T-helper 17 cell (primary cell): ENCODE measurements around the gene FHL2. TPM values are rescaled to one million over a fixed set of nuclear protein-coding genes. Genes with fewer than 3 reads are reported as not detected.
A peak's percentile ranks its signal among the peaks of the same experiment; 100 is the strongest.

Experiments used
- ATAC-seq: fragments of 150-1000 bp; cut with Tn5 transposase; 2 replicates; pipeline ENCODE4 v1.10.0; 2021; ENCODE audit warnings: mild to moderate bottlenecking, moderate library complexity
- DNase-seq, 3 donors: peaks; one replicate each; pipeline versions ENCODE4 v3.0.0 to v3.0.0-alpha.2; 2020 to 2021
- H3K9me3 ChIP-seq: one replicate; pipeline ENCODE4 v1.7.0; 2013; ENCODE audit warnings: low read length, mild to moderate bottlenecking; ENCODE audit not compliant: control insufficient read depth, poor library complexity, severe bottlenecking
- H3K27ac Mint-ChIP-seq: one replicate; pipeline ENCODE4 v1.8.0; 2022; ENCODE audit warnings: mild to moderate bottlenecking, moderate library complexity, mixed read lengths
- H3K27me3 Mint-ChIP-seq: one replicate; pipeline ENCODE4 v1.8.0; 2022; ENCODE audit warnings: mixed read lengths
- H3K36me3 Mint-ChIP-seq: one replicate; pipeline ENCODE4 v1.8.0; 2022; ENCODE audit warnings: low read depth, mixed read lengths
- H3K4me1 Mint-ChIP-seq: one replicate; pipeline ENCODE4 v1.8.0; 2022; ENCODE audit warnings: mild to moderate bottlenecking, mixed read lengths
- H3K4me3 Mint-ChIP-seq: one replicate; pipeline ENCODE4 v1.8.0; 2022; ENCODE audit warnings: mild to moderate bottlenecking, moderate library complexity, mixed read lengths
- total RNA-seq, 4 donors: library from RNA in 2 of 4; stranded (reverse) in 2 of 4; gene quantifications; one replicate each; pipeline ENCODE4 v1.2.3 and lab custom pipeline; 2022 to 2026

The FHL2 gene
- total RNA-seq (1 to 10 TPM in 1 of 2 donors, under 1 TPM in 1; 0.65 to 8.9 TPM), total RNA-seq (lab: John Stamatoyannopoulos, UW) (0 to 0.68 reads per million in 2 donors)

- Mint-ChIP-seq H3K27me3 (peaks cover 50% of the 10 kb centered on the region), H3K36me3 (peaks cover 2% of the 10 kb centered on the region), H3K4me1 (peaks cover 7% of the 10 kb centered on the region), H3K27ac (peak within 1 kb of the TSS; percentile 3), H3K4me3 (peak within 1 kb of the TSS; percentile 87)
- H3K9me3 ChIP-seq: no peaks in the 10 kb centered on the region
- peak; percentile 52 to 57 (median 55) for DNase-seq
- peak; percentile 99 for ATAC-seq
Measured at GRCh38 chr2:105398336-105399206, at the start of gene FHL2. TSS of gene FHL2 (minus strand) at chr2:105399051. CDS start at chr2:105386516, 12,535 bp downstream.

- DNase-seq (no peak), ATAC-seq (no peak)
- Mint-ChIP-seq H3K36me3 (peaks cover 5% of the 10 kb centered on the region), H3K4me3 (no peak overlapping the region), H3K27me3 (peaks cover 82% of the 10 kb centered on the region), H3K4me1 (no peaks in the 10 kb centered on the region), H3K27ac (no peak overlapping the region)
- H3K9me3 ChIP-seq: no peaks in the 10 kb centered on the region
Measured at GRCh38 chr2:105447476-105447875, 48.6 kb upstream of the FHL2 start.

GRCh38 chr2:105446501-105446900, 47.6 kb upstream of the FHL2 start:
- Mint-ChIP-seq H3K27me3 (peaks cover 80% of the 10 kb centered on the region), H3K4me3 (no peak overlapping the region), H3K4me1 (no peaks in the 10 kb centered on the region), H3K36me3 (peaks cover 5% of the 10 kb centered on the region), H3K27ac (no peak overlapping the region)
- ATAC-seq (no peak), DNase-seq (no peak)
- H3K9me3 ChIP-seq: no peaks in the 10 kb centered on the region

- Mint-ChIP-seq H3K27me3 (peaks cover 76% of the 10 kb centered on the region), H3K4me1 (peaks cover under 1% of the 10 kb centered on the region), H3K4me3 (no peak overlapping the region), H3K36me3 (peaks cover 5% of the 10 kb centered on the region), H3K27ac (no peak overlapping the region)
- no peak for DNase-seq
- H3K9me3 ChIP-seq: no peaks in the 10 kb centered on the region
- ATAC-seq: no peak
Measured at GRCh38 chr2:105445976-105446375, 47.1 kb upstream of the FHL2 start.

- ATAC-seq (no peak), DNase-seq (no peak)
- no peak overlapping the region for H3K27ac Mint-ChIP-seq
- peaks cover 2% of the 10 kb centered on the region for H3K4me1 Mint-ChIP-seq
- H3K9me3 ChIP-seq: no peaks in the 10 kb centered on the region
- peaks cover 71% of the 10 kb centered on the region for H3K27me3 Mint-ChIP-seq
- no peak overlapping the region for H3K4me3 Mint-ChIP-seq
- peaks cover 5% of the 10 kb centered on the region for H3K36me3 Mint-ChIP-seq
Measured at GRCh38 chr2:105445498-105445897, 46.6 kb upstream of the FHL2 start.

- DNase-seq (no peak), ATAC-seq (no peak)
- peaks cover 59% of the 10 kb centered on the region for H3K27me3 Mint-ChIP-seq
- peaks cover 5% of the 10 kb centered on the region for H3K36me3 Mint-ChIP-seq
- no peak overlapping the region for H3K27ac Mint-ChIP-seq
- no peak overlapping the region for H3K4me3 Mint-ChIP-seq
- H3K9me3 ChIP-seq: no peaks in the 10 kb centered on the region
- H3K4me1 Mint-ChIP-seq: peaks cover 2% of the 10 kb centered on the region
Measured at GRCh38 chr2:105443617-105444598, 45.1 kb upstream of the FHL2 start.

- Mint-ChIP-seq H3K36me3 (peaks cover 3% of the 10 kb centered on the region), H3K27me3 (peaks cover 60% of the 10 kb centered on the region), H3K27ac (no peak overlapping the region), H3K4me1 (peaks cover 2% of the 10 kb centered on the region), H3K4me3 (no peak overlapping the region)
- DNase-seq (no peak), ATAC-seq (no peak)
- H3K9me3 ChIP-seq: no peaks in the 10 kb centered on the region
Measured at GRCh38 chr2:105442721-105443120, 43.9 kb upstream of the FHL2 start.

- Mint-ChIP-seq H3K27ac (no peak overlapping the region), H3K4me1 (peaks cover 2% of the 10 kb centered on the region), H3K4me3 (no peak overlapping the region), H3K27me3 (peaks cover 56% of the 10 kb centered on the region), H3K36me3 (no peaks in the 10 kb centered on the region)
- H3K9me3 ChIP-seq: no peaks in the 10 kb centered on the region
- DNase-seq: no peak
- ATAC-seq: no peak
Measured at GRCh38 chr2:105442056-105442455, 43.2 kb upstream of the FHL2 start.

GRCh38 chr2:105439141-105439540, 40.3 kb upstream of the FHL2 start:
- no peak for ATAC-seq
- no peak overlapping the region for H3K27ac Mint-ChIP-seq

GRCh38 chr2:105438104-105438929, 39.5 kb upstream of the FHL2 start:
- no peaks in the 10 kb centered on the region for H3K36me3 Mint-ChIP-seq
- DNase-seq (no peak), ATAC-seq (no peak)
- H3K27ac Mint-ChIP-seq: no peak overlapping the region
- H3K9me3 ChIP-seq: no peaks in the 10 kb centered on the region
- H3K27me3 Mint-ChIP-seq: peaks cover 41% of the 10 kb centered on the region
- H3K4me3 Mint-ChIP-seq: no peak overlapping the region
- H3K4me1 Mint-ChIP-seq: peaks cover 2% of the 10 kb centered on the region

More at GRCh38 chr2:105439141-105439540, 40.3 kb upstream of the FHL2 start:
- peaks cover 41% of the 10 kb centered on the region for H3K27me3 Mint-ChIP-seq
- no peak for DNase-seq
- no peaks in the 10 kb centered on the region for H3K9me3 ChIP-seq
- H3K36me3 Mint-ChIP-seq: no peaks in the 10 kb centered on the region
- peaks cover 2% of the 10 kb centered on the region for H3K4me1 Mint-ChIP-seq
- no peak overlapping the region for H3K4me3 Mint-ChIP-seq

GRCh38 chr2:105437708-105438103, 38.9 kb upstream of the FHL2 start:
- Mint-ChIP-seq H3K36me3 (no peaks in the 10 kb centered on the region), H3K4me1 (peaks cover 2% of the 10 kb centered on the region), H3K27me3 (peaks cover 39% of the 10 kb centered on the region), H3K4me3 (no peak overlapping the region), H3K27ac (no peak overlapping the region)
- ATAC-seq (no peak), DNase-seq (no peak)
- no peaks in the 10 kb centered on the region for H3K9me3 ChIP-seq

- peaks cover 32% of the 10 kb centered on the region for H3K27me3 Mint-ChIP-seq
- H3K36me3 Mint-ChIP-seq: peaks cover 2% of the 10 kb centered on the region
- ATAC-seq (no peak), DNase-seq (no peak)
- H3K27ac Mint-ChIP-seq: no peak overlapping the region
- no peak overlapping the region for H3K4me3 Mint-ChIP-seq
- peaks cover 2% of the 10 kb centered on the region for H3K4me1 Mint-ChIP-seq
- no peaks in the 10 kb centered on the region for H3K9me3 ChIP-seq
Measured at GRCh38 chr2:105432749-105433148, 33.9 kb upstream of the FHL2 start.
